Osteoblast (primary cell): ENCODE measurements around the gene COL27A1. TPM values are rescaled to one million over a fixed set of nuclear protein-coding genes. Genes with fewer than 3 reads are reported as not detected.

ENCODE experiments used
- DNase-seq: peaks from one replicate; pipeline ENCODE4 v3.0.0; 2011; ENCODE audit warnings: low spot score, mixed read lengths; ENCODE audit not compliant: insufficient read length; ENCODE audit errors: missing footprints
- H2AFZ ChIP-seq: 2 replicates; pipeline ENCODE4 v1.6.0; 2011; ENCODE audit warnings: mild to moderate bottlenecking, low read length
- H3K27ac ChIP-seq: 2 replicates; pipeline ENCODE4 v1.5.1; 2011; ENCODE audit warnings: mild to moderate bottlenecking, low read depth, low read length, moderate library complexity
- H3K27me3 ChIP-seq: 2 replicates; pipeline ENCODE4 v1.6.0; 2012; ENCODE audit warnings: mild to moderate bottlenecking, control low read depth, inconsistent platforms, low read length, moderate library complexity; ENCODE audit not compliant: insufficient read depth
- H3K36me3 ChIP-seq: 2 replicates; pipeline ENCODE4 v1.5.1; 2011; ENCODE audit warnings: mild to moderate bottlenecking, low read length, control low read depth, moderate library complexity; ENCODE audit not compliant: insufficient read depth
- H3K4me1 ChIP-seq: 2 replicates; pipeline ENCODE4 v1.5.1; 2011; ENCODE audit warnings: mild to moderate bottlenecking, low read length, control low read depth, moderate library complexity; ENCODE audit not compliant: insufficient read depth
- H3K4me2 ChIP-seq: 2 replicates; pipeline ENCODE4 v1.6.0; 2011; ENCODE audit warnings: mild to moderate bottlenecking, low read length; ENCODE audit not compliant: insufficient read depth
- H3K4me3 ChIP-seq: fragments of 200-600 bp; sonication (generic); 3 replicates; pipeline ENCODE4 v1.5.1; 2012; ENCODE audit warnings: mild to moderate bottlenecking, low read length, inconsistent platforms; ENCODE audit not compliant: insufficient read depth
- H3K79me2 ChIP-seq: 2 replicates; pipeline ENCODE4 v1.6.0; 2012; ENCODE audit warnings: mild to moderate bottlenecking, low read length, control low read depth, inconsistent platforms; ENCODE audit not compliant: insufficient read depth
- H3K9me3 ChIP-seq: 2 replicates; pipeline ENCODE4 v1.5.1; 2011; ENCODE audit warnings: low read depth, low read length, control low read depth
- H4K20me1 ChIP-seq: 2 replicates; pipeline ENCODE4 v1.6.0; 2012; ENCODE audit warnings: mild to moderate bottlenecking, low read length, control low read depth; ENCODE audit not compliant: insufficient read depth
- total RNA-seq: library from RNA; depleted of rRNA; stranded (reverse); fragments of >200 nt; gene quantifications from 2 replicates; pipeline ENCODE4 v1.2.3, GENCODE V29; 2012
- TF ChIP-seq, protein P1 (sequence below): IDR thresholded peaks from 2 replicates; pipeline ENCODE4 v1.5.1; 2011; ENCODE audit warnings: mild to moderate bottlenecking, low read depth, low read length, moderate library complexity; ENCODE audit errors: extremely low read depth

The COL27A1 gene
- total RNA-seq, 1 donor, result 10.1 TPM

DNA sequence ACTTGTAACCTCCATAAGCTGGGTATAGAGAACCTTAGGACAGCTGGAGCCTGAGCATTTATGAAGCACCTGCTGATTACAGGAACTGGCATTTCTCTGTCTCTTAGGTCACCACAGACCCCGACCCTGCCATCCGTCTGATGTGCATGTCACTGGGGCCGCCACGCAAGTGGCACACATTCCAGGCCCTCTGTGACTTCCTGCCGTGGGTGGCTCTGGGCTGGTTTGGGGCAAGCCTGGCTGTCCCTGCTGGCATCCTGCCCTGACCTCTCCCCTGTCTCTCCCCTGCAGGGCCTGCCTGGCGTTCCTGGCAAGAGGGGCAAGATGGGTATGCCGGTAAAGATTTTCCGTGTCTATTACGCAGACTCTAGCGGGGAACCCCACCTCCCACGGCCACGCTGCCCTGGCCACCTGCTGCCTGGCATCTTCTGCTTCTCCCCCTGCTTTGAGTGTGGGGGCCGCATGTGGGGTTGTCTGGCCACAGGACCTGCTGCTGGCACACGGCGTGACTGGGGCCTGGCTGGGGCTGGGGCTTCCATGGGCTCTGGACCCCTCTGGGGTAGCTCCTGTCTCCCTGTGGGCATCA is 55.4 kb downstream of the COL27A1 start:
- Histone ChIP-seq H3K4me1 (peaks cover 14% of the 10 kb centered on the region), H3K9me3 (no peaks in the 10 kb centered on the region), H3K27ac (no peak overlapping the region), H2AFZ (no peak overlapping the region), H3K36me3 (peaks cover 12% of the 10 kb centered on the region), H3K27me3 (no peaks in the 10 kb centered on the region), H3K4me2 (no peak overlapping the region), H3K79me2 (no peaks in the 10 kb centered on the region), H4K20me1 (no peaks in the 10 kb centered on the region), H3K4me3 (no peak overlapping the region)
- DNase-seq, result peak; percentile 77
- TF ChIP-seq, protein P1, sequence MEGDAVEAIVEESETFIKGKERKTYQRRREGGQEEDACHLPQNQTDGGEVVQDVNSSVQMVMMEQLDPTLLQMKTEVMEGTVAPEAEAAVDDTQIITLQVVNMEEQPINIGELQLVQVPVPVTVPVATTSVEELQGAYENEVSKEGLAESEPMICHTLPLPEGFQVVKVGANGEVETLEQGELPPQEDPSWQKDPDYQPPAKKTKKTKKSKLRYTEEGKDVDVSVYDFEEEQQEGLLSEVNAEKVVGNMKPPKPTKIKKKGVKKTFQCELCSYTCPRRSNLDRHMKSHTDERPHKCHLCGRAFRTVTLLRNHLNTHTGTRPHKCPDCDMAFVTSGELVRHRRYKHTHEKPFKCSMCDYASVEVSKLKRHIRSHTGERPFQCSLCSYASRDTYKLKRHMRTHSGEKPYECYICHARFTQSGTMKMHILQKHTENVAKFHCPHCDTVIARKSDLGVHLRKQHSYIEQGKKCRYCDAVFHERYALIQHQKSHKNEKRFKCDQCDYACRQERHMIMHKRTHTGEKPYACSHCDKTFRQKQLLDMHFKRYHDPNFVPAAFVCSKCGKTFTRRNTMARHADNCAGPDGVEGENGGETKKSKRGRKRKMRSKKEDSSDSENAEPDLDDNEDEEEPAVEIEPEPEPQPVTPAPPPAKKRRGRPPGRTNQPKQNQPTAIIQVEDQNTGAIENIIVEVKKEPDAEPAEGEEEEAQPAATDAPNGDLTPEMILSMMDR, result no peak

DNA sequence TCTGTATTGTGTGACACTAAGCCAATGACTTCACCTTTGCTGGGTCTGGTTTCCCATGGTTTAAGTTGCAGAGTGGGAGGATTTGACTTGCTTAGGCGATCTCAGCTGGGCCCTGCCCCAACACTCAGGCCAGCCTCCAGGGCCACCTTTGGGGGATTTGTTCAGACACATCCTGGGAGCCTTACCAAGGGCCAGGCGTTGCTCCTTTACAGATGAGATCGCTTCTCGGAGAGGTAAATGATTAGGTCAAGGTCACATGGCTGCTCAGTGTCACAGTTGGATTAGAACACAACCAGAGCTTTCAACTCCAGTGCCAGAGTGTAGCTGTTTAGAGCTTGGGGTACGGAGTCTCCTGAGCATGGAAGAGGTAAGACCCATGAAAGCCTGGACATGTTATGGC is 57.5 kb downstream of the COL27A1 start:
- no peak overlapping the region for H2AFZ ChIP-seq

DNA sequence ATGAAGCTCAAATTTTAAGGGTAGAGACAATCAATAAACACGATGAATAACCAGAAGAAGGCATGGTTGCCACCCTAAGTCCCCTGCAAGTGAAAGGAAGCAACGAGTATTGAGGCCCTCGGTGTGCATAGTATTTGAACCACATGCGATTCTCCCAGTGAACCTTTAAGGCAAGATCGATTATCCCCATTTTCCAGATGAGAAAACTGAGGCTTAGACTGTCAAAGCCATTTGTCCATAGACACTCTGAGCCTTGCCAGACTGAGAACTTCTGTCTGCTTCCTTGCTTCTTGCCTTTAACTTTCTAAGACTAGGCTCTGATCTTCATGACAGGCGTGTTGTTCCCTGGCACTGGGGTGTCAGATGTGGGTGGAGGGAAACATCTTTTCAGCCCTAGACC is 58.2 kb downstream of the COL27A1 start:
- Histone ChIP-seq H4K20me1 (no peaks in the 10 kb centered on the region), H3K9me3 (no peaks in the 10 kb centered on the region), H3K27ac (no peak overlapping the region), H3K4me3 (no peak overlapping the region), H3K4me1 (peaks cover 5% of the 10 kb centered on the region), H3K27me3 (no peaks in the 10 kb centered on the region), H3K4me2 (no peak overlapping the region), H2AFZ (no peak overlapping the region), H3K79me2 (no peaks in the 10 kb centered on the region), H3K36me3 (peaks cover 18% of the 10 kb centered on the region)
- TF ChIP-seq, protein P1, result no peak
- no peak for DNase-seq

More for the DNA sequence above, 57.5 kb downstream of the COL27A1 start:
- TF ChIP-seq, protein P1, result no peak
- Histone ChIP-seq H3K4me1 (peaks cover 4% of the 10 kb centered on the region), H3K4me3 (no peak overlapping the region), H3K9me3 (no peaks in the 10 kb centered on the region), H3K36me3 (peaks cover 12% of the 10 kb centered on the region), H4K20me1 (no peaks in the 10 kb centered on the region), H3K27ac (no peak overlapping the region), H3K4me2 (no peak overlapping the region), H3K27me3 (no peaks in the 10 kb centered on the region), H3K79me2 (no peaks in the 10 kb centered on the region)
- peak; percentile 68 for DNase-seq

DNA sequence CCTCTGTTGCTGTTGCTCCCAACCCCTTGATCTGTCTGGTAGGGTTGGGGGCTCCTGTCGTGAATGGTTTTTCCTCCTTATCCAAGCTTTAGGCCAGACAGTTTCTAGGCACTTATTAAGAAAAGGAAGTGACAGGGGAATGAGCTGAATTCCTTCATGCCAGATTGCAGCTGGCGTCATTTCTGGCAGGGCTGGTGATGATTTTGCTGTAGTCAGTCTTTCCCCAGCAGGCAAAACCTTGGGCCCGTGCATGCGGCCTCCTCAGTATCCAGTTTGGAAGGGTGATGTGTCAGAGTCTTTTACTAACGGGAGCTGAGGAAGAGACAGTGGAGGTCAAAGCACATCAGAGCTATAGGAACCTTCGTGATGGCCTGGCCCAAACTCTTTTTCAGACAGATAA is 58.8 kb downstream of the COL27A1 start:
- Histone ChIP-seq H3K79me2 (no peaks in the 10 kb centered on the region), H3K27ac (no peak overlapping the region), H4K20me1 (no peaks in the 10 kb centered on the region), H3K4me3 (no peak overlapping the region), H2AFZ (no peak overlapping the region), H3K4me2 (no peak overlapping the region), H3K9me3 (no peaks in the 10 kb centered on the region), H3K4me1 (peaks cover 10% of the 10 kb centered on the region), H3K27me3 (no peaks in the 10 kb centered on the region), H3K36me3 (peaks cover 18% of the 10 kb centered on the region)
- peak; percentile 91 for DNase-seq
- TF ChIP-seq, protein P1, result no peak
